ENCODE measurements around the gene IFT52. TPM values are rescaled to one million over a fixed set of nuclear protein-coding genes. Genes with fewer than 3 reads are reported as not detected.
"Not testable (repeated sequence)": the region's sequence is repeated elsewhere in the genome, so short reads cannot be mapped to it uniquely, and the experiment has no call there.

The IFT52 gene
- total RNA-seq, 6 experiments from 2014 or later = 29.1 to 37.9 (median 35.2) TPM

DNA sequence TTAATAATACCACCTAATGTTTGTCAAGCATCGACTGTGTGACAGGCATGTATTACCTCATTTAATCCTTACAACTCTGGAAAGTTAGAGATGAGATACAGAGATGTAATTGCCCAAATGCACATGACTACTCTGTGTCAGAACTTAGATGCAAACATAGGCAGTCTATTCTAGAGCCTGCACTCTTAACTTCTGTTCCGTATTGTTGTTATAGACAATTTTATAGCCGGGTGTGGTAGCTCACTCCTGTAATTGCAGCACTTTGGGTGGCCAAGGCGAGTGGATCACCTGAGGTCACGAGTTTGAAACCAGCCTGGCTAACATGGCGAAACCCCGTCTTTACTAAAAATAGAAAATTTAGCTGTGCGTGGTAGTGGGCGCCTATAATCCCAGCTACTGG is 15.0 kb downstream of the IFT52 start:
- DNase-seq = no peak
- H3K27ac Mint-ChIP-seq = no peak overlapping the region
- H3K4me1 Mint-ChIP-seq (ENCODE audit: low read depth) = no peaks in the 10 kb centered on the region
- H3K4me3 Mint-ChIP-seq = no peak overlapping the region
- TF ChIP-seq, protein P1, sequence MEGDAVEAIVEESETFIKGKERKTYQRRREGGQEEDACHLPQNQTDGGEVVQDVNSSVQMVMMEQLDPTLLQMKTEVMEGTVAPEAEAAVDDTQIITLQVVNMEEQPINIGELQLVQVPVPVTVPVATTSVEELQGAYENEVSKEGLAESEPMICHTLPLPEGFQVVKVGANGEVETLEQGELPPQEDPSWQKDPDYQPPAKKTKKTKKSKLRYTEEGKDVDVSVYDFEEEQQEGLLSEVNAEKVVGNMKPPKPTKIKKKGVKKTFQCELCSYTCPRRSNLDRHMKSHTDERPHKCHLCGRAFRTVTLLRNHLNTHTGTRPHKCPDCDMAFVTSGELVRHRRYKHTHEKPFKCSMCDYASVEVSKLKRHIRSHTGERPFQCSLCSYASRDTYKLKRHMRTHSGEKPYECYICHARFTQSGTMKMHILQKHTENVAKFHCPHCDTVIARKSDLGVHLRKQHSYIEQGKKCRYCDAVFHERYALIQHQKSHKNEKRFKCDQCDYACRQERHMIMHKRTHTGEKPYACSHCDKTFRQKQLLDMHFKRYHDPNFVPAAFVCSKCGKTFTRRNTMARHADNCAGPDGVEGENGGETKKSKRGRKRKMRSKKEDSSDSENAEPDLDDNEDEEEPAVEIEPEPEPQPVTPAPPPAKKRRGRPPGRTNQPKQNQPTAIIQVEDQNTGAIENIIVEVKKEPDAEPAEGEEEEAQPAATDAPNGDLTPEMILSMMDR (IDR thresholded peaks at IDR 0.05) = no peak
- 0 out of 2 replicates have a peak, but pooled peaks cover 4% of the 10 kb centered on the region for H3K36me3 Mint-ChIP-seq (ENCODE audit: low read depth)
- H3K9me3 Mint-ChIP-seq = no peaks in the 10 kb centered on the region
- H3K27me3 Mint-ChIP-seq (ENCODE audit: insufficient read depth) = no peaks in the 10 kb centered on the region

DNA sequence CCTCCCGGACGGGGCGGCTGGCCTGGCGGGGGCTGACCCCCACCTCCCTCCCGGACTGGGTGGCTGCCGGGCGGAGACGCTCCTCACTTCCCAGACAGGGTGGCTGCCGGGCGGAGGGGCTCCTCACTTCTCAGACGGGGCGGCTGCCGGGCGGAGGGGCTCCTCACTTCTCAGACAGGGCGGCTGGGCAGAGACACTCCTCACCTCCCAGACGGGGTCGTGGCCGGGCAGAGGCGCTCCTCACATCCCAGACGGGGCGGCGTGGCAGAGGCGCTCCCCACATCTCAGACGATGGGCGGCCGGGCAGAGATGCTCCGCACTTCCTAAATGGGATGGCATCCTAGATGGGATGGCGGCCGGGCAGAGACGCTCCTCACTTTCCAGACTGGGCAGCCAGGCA is 16.5 kb downstream of the IFT52 start:
- not testable (repeated sequence) for H3K9me3 Mint-ChIP-seq; H3K27ac Mint-ChIP-seq; H3K27me3 Mint-ChIP-seq (ENCODE audit: insufficient read depth); H3K4me3 Mint-ChIP-seq; DNase-seq; H3K36me3 Mint-ChIP-seq (ENCODE audit: low read depth); H3K4me1 Mint-ChIP-seq (ENCODE audit: low read depth)

DNA sequence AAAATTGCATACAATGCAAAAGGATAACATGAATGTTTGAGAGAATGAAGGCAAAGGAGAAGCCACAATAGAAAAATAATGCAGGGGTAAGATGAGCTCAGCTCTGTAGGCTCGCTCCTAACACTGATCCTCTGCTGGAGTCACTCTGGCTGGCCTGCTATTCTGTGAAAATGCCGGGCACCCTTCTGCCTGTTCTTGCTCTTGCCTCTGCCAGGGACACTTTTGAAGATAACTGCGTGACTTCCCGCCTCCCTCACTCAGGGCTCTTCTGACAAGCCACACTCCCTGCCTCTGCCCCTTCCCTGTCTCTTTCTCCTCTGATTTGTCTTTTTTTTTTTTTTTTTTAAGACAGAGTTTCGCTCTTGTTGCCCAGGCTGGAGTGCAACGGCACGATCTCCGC is 40.9 kb downstream of the IFT52 start:
- no peaks in the 10 kb centered on the region for H3K4me1 Mint-ChIP-seq (ENCODE audit: low read depth)
- peaks cover 12% of the 10 kb centered on the region for H3K36me3 Mint-ChIP-seq (ENCODE audit: low read depth)
- no peak overlapping the region for H3K27ac Mint-ChIP-seq
- no peaks in the 10 kb centered on the region for H3K9me3 Mint-ChIP-seq
- H3K27me3 Mint-ChIP-seq (ENCODE audit: insufficient read depth) = 0 out of 2 replicates have a peak, but pooled peaks cover 1% of the 10 kb centered on the region
- H3K4me3 Mint-ChIP-seq = no peak overlapping the region
- no peak for DNase-seq
- TF ChIP-seq, protein P1 (IDR thresholded peaks at IDR 0.05) = no peak

DNA sequence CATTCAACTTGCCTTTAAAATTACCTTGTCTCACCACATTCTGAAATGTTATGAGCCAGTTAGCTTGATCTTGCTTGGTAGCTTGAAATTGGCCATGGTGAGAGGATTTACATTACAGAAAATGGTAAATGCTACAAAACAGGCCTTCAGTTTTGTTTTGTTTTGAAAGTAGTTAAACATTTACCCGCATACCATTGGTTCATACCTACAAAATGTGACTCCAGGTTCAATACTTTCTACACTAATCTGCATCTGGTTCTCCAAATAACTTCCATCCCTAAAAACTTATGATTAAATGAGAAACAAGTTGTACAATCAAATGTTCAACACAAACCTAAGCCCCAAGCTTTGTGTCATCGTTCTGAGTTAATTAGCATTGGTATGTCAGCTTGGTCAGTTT is 45.7 kb downstream of the IFT52 start:
- TF ChIP-seq, protein P1 (IDR thresholded peaks at IDR 0.05) = no peak
- Mint-ChIP-seq H3K4me1 (ENCODE audit: low read depth) (no peaks in the 10 kb centered on the region), H3K36me3 (ENCODE audit: low read depth) (peaks cover 20% of the 10 kb centered on the region), H3K27me3 (ENCODE audit: insufficient read depth) (0 out of 2 replicates have a peak, but pooled peaks cover 1% of the 10 kb centered on the region), H3K27ac (no peak overlapping the region), H3K4me3 (no peak overlapping the region), H3K9me3 (no peaks in the 10 kb centered on the region)
- DNase-seq = no peak

DNA sequence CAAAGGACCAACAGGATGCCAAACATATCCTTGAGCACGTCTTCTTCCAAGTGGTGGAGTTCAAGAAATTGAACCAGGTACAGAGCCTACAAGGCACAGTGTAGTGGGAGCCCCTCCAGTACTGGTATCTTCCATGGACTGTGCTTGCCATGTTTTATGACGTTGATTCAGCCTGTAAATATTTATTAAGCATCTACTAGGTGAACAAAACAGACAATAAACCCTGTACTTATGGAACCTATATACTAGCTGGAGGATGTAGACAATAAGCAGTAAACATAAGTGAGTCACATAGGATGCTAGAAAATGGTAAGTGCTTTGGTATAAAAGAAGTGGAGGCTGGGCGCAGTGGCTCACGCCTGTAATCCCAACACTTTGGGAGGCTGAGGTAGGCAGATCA is 51.8 kb downstream of the IFT52 start:
- no peaks in the 10 kb centered on the region for H3K4me1 Mint-ChIP-seq (ENCODE audit: low read depth)
- TF ChIP-seq, protein P1 (IDR thresholded peaks at IDR 0.05) = no peak
- no peaks in the 10 kb centered on the region for H3K27me3 Mint-ChIP-seq (ENCODE audit: insufficient read depth)
- no peak for DNase-seq
- H3K27ac Mint-ChIP-seq = no peak overlapping the region
- no peak overlapping the region for H3K4me3 Mint-ChIP-seq
- H3K9me3 Mint-ChIP-seq = no peaks in the 10 kb centered on the region
- H3K36me3 Mint-ChIP-seq (ENCODE audit: low read depth) = peaks cover 15% of the 10 kb centered on the region; the same call in 1 of the 2 replicates

DNA sequence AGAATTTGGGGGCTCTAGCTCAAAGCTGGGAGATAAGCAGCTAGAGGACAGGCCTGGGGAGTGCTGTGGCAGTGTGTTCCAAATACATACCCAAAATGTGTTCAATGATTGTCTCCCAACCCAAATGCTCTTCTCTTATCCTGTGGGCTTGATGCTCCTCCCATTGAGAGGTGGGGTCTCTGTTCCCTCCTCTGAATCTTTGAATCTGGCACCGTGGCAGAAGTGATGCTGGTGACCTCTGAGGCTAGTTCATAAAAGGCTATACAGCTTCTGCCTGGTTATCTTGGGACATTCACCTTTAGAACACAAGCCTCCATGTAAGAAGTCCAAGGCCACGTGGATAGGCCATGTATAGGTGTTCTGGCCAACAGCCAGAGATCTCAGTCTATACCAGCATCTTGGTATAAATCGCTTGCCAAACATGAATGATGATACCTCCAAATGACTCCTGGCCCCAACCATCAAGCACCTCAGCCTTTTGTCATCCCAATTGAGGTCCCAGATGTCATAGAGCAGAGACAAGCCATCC is 60.3 kb downstream of the IFT52 start:
- no peaks in the 10 kb centered on the region; the same call in 1 of the 2 replicates for H3K4me1 Mint-ChIP-seq (ENCODE audit: low read depth)
- no peaks in the 10 kb centered on the region for H3K9me3 Mint-ChIP-seq
- TF ChIP-seq, protein P1 (IDR thresholded peaks at IDR 0.05) = no peak
- no peak overlapping the region for H3K27ac Mint-ChIP-seq
- no peak for DNase-seq
- peaks cover 1% of the 10 kb centered on the region for H3K27me3 Mint-ChIP-seq (ENCODE audit: insufficient read depth)
- H3K36me3 Mint-ChIP-seq (ENCODE audit: low read depth) = peaks cover 6% of the 10 kb centered on the region; the same call in 1 of the 2 replicates
- H3K4me3 Mint-ChIP-seq = no peak overlapping the region

DNA sequence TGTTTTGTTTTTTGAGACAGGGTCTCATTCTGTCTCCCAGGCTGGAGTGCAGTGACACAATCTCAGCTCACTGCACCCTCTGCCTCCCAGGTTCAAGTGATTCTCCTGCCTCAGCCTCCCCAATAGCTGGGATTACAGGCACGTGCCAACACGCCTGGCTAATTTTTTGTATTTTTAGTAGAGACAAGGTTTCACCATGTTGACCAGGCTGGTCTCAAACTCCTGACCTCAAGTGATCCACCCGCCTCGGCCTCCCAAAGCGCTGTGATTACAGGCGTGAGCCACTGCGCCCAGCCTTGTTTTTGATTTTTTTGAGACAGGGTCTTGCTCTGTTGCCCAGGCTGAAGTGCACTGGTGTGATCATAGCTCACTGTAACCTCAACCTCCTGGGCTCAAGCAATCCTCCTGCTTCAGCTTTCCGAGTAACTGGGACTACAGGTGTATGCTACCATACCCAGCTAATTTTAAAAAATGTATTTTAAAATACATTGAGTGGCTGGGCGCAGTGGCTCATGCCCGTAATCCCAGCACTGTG is 61.0 kb downstream of the IFT52 start:
- not testable (repeated sequence) for DNase-seq; H3K9me3 Mint-ChIP-seq; H3K27me3 Mint-ChIP-seq (ENCODE audit: insufficient read depth); H3K27ac Mint-ChIP-seq; H3K36me3 Mint-ChIP-seq (ENCODE audit: low read depth); H3K4me1 Mint-ChIP-seq (ENCODE audit: low read depth); H3K4me3 Mint-ChIP-seq

All from HFFc6 (cell line).